ENCODE measurements around the gene RASAL3.

GRCh38 chr19:15467734-15468214 is 3.4 kb upstream of the RASAL3 start:
- TF ChIP-seq OSR1 (CRISPR knock-in tag; IDR thresholded peaks at IDR 0.05) (no peak), SNAI2 (CRISPR knock-in tag; IDR thresholded peaks at IDR 0.05) (no peak), TSHZ2 (CRISPR knock-in tag; IDR thresholded peaks at IDR 0.05) (no peak), ZFP30 (CRISPR knock-in tag; IDR thresholded peaks at IDR 0.05) (no peak), ESRRG (CRISPR knock-in tag; IDR thresholded peaks at IDR 0.05) (no peak), CREB5 (CRISPR knock-in tag; IDR thresholded peaks at IDR 0.05; ENCODE audit: low read depth) (no peak), ZNF70 (CRISPR knock-in tag; IDR thresholded peaks at IDR 0.05) (no peak), PATZ1 (CRISPR knock-in tag; IDR thresholded peaks at IDR 0.05; ENCODE audit: borderline replicate concordance) (no peak), ISL1 (CRISPR knock-in tag; IDR thresholded peaks at IDR 0.05) (no peak), ZC3H10 (CRISPR knock-in tag; IDR thresholded peaks at IDR 0.05) (no peak), TCF4 (CRISPR knock-in tag; IDR thresholded peaks at IDR 0.05; ENCODE audit: borderline replicate concordance) (no peak), ZNF8 (CRISPR knock-in tag; IDR thresholded peaks at IDR 0.05) (no peak)
